HepG2 (cell line): ENCODE measurements around the gene SAE1. TPM values are rescaled to one million over a fixed set of nuclear protein-coding genes. Genes with fewer than 3 reads are reported as not detected.

Experiments used
- DMAP1 ChIP-seq: IDR thresholded peaks from 2 replicates; pipeline ENCODE4 v1.6.1; 2016
- GATAD2A ChIP-seq: IDR thresholded peaks from 2 replicates; pipeline ENCODE4 v1.6.1; 2016
- HOMEZ ChIP-seq: IDR thresholded peaks from 2 replicates; pipeline ENCODE4 v1.6.1; 2016; ENCODE audit warnings: low read depth
- LCORL ChIP-seq, 2 experiments: fragments of 450-650 bp in 1 of 2; sonication (generic) in 1 of 2; formaldehyde crosslinking in 1 of 2; IDR thresholded peaks; 2 replicates each; pipeline versions ENCODE4 v1.5.0 to v1.6.1; 2017 to 2020; ENCODE audit warnings: antibody characterized with exemption in 1 of 2, missing genetic modification reagents in 1 of 2
- MEIS1 ChIP-seq: sonication (generic); formaldehyde crosslinking; IDR thresholded peaks from 2 replicates; pipeline ENCODE4 v1.9.0; 2021; ENCODE audit warnings: mild to moderate bottlenecking, missing genetic modification reagents, moderate library complexity, borderline replicate concordance
- MEIS2 ChIP-seq: sonication (generic); formaldehyde crosslinking; IDR thresholded peaks from 2 replicates; pipeline ENCODE4 v1.9.0; 2021; ENCODE audit warnings: mild to moderate bottlenecking, missing genetic modification reagents
- MIER2 ChIP-seq: IDR thresholded peaks from 2 replicates; pipeline ENCODE4 v1.6.1; 2016; ENCODE audit warnings: missing biosample characterization, missing genetic modification reagents
- MIXL1 ChIP-seq: IDR thresholded peaks from 2 replicates; pipeline ENCODE4 v1.6.1; 2016
- PAF1 ChIP-seq: IDR thresholded peaks from 2 replicates; pipeline ENCODE4 v1.6.1; 2016; ENCODE audit warnings: missing genetic modification reagents, missing compliant biosample characterization
- RFX5 ChIP-seq: IDR thresholded peaks from 2 replicates; pipeline ENCODE4 v1.6.1; 2011; ENCODE audit warnings: low read depth, low read length, improper control_type of control experiment
- SKIL ChIP-seq: sonication (generic); formaldehyde crosslinking; IDR thresholded peaks from 2 replicates; pipeline ENCODE4 v1.8.0; 2022; ENCODE audit warnings: missing genetic modification reagents, mild to moderate bottlenecking, moderate library complexity, borderline replicate concordance
- SP4 ChIP-seq: sonication (generic); formaldehyde crosslinking; IDR thresholded peaks from 2 replicates; pipeline ENCODE4 v1.8.1; 2023; ENCODE audit warnings: mild to moderate bottlenecking, missing genetic modification reagents
- ZBTB4 ChIP-seq: sonication (generic); formaldehyde crosslinking; IDR thresholded peaks from 2 replicates; pipeline ENCODE4 v1.4.0; 2020; ENCODE audit warnings: missing genetic modification reagents, mild to moderate bottlenecking, borderline replicate concordance
- ZNF605 ChIP-seq: sonication (generic); formaldehyde crosslinking; IDR thresholded peaks from 2 replicates; pipeline ENCODE4 v1.8.0; 2022; ENCODE audit warnings: mild to moderate bottlenecking, missing genetic modification reagents
- ZNF770 ChIP-seq: sonication (generic); formaldehyde crosslinking; IDR thresholded peaks from 2 replicates; pipeline ENCODE4 v1.5.0; 2020; ENCODE audit warnings: mild to moderate bottlenecking, missing genetic modification reagents
- ZUFSP ChIP-seq: sonication (generic); formaldehyde crosslinking; IDR thresholded peaks from 2 replicates; pipeline ENCODE4 v1.9.0; 2021; ENCODE audit warnings: missing genetic modification reagents, mild to moderate bottlenecking, borderline replicate concordance
- polyA plus RNA-seq, 8 experiments: library from polyadenylated mRNA; depleted of rRNA in 3 of 8; stranded (reverse) in 7 of 8; unstranded in 1 of 8; fragments of >200 nt; fragmentation: Illumina TruSeq in 4 of 8; extraction: Trizol in 4 of 8; gene quantifications; 2 replicates each; pipeline versions ENCODE4 v1.2.1 to v1.2.3, GENCODE V29; 2011 to 2016; ENCODE audit warnings: low read depth in 4 of 8, missing spikeins in 1 of 8, mixed read lengths in 1 of 8; ENCODE audit not compliant: insufficient read depth in 1 of 8
- total RNA-seq, 5 experiments: library from RNA; depleted of rRNA; stranded (reverse); fragments of >200 nt; fragmentation: Illumina TruSeq; extraction: Trizol; gene quantifications; 2 replicates each; pipeline ENCODE4 v1.2.3, GENCODE V29; 2016; ENCODE audit warnings: low read depth in 1 of 5

The SAE1 gene
- total and polyA plus RNA-seq, 2 of the 13 experiments (the other 11 are each of a cell fraction or from before 2014, with no cell fraction given), result 87.6 to 197 TPM

DNA sequence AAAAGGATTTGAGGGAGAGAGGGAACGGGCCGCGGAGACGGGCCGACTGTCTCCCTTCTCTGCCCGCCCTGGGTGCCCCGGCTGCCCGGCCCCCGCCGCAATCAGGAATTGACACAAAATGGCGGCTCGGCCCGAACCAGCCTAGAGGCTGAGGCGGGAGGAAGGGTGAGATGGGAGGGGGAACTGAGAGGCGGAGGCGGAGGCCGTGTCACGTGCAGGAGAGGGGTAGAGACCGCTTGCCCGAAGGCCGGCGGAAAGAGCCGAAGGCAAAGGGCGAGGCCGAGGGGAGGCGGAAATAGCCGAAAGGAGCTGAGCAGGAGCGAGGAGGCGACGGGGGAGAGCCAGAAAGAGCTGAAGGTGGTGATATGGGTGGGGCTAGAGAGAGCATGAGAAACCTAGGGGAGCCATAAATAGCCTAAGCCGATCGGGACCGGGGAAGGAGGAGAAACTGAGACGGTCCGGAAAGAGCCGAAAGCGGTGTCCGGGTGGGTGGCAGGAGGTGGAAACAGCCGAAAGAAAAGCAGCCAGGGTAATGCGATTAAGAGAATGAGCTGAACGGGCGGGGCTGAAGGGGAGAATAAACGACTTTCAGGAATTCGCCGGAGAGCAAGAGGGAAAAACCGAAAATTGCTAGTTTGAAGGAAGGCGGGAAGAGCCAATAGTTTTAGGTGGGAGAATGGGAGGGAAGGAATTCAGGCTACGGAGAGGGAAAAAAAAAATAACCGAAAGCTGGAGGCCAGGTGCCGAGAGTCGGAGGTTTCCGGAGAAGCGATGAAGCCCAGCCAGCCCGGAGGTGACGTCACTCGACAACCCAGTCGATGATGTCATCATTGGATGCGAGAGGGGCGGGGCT lies 17.4 kb upstream of the SAE1 start, which contains the start of gene ZC3H4 (continued):
- TF ChIP-seq MEIS1 (CRISPR knock-in tag) (peak; percentile 43; the same call in 1 of the 2 replicates), GATAD2A (peak; percentile 62), SKIL (peak; percentile 46; the same call in 1 of the 2 replicates), ZNF770 (CRISPR knock-in tag) (peak; percentile 99), HOMEZ (CRISPR knock-in tag) (no peak), SP4 (CRISPR knock-in tag) (peak; percentile 76), LCORL (IDR thresholded peaks at IDR 0.05) (no peak), LCORL (CRISPR knock-in tag; IDR thresholded peaks at IDR 0.05) (peak; percentile 14; the same call in 1 of the 2 replicates), ZUFSP (CRISPR knock-in tag) (no peak), ZNF605 (CRISPR knock-in tag) (peak; percentile 73; the same call in 1 of the 2 replicates), PAF1 (CRISPR knock-in tag) (0 out of 2 replicates have a peak, but pooled peaks have one; percentile 63), ZBTB4 (0 out of 2 replicates have a peak, but pooled peaks have one; percentile 29), MIER2 (CRISPR knock-in tag) (peak; percentile 36; the same call in 1 of the 2 replicates), MEIS2 (CRISPR knock-in tag) (peak; percentile 54; the same call in 1 of the 2 replicates), MIXL1 (peak; percentile 77), DMAP1 (CRISPR knock-in tag) (peak; percentile 82), RFX5 (0 out of 2 replicates have a peak, but pooled peaks have one; percentile 35)
